GM12875 (cell line): ENCODE measurements around the gene C17orf50.

Experiments
- H3K4me3 ChIP-seq: one replicate; pipeline ENCODE4 v1.5.1; 2011; ENCODE audit warnings: low read depth, low read length, control low read depth
- CTCF ChIP-seq: IDR thresholded peaks from 2 replicates; pipeline ENCODE4 v1.5.1; 2011; ENCODE audit warnings: low read depth, mild to moderate bottlenecking, control low read depth, inconsistent platforms, low read length, moderate library complexity, borderline replicate concordance; ENCODE audit not compliant: insufficient read depth

Gene C17orf50

GRCh38 chr17:35760587-35760986, at the start of gene C17orf50:
TSS of gene C17orf50 (plus strand) at chr17:35760887. CDS start at chr17:35760942, 55 bp downstream.
- H3K4me3 ChIP-seq = no peak within 1 kb of the TSS
- no peak for TF ChIP-seq CTCF

- TF ChIP-seq CTCF = no peak
- H3K4me3 ChIP-seq = no peak overlapping the region
Observed at GRCh38 chr17:35710950-35711349, 49.7 kb upstream of the C17orf50 start.

GRCh38 chr17:35713069-35713728, 47.5 kb upstream of the C17orf50 start:
- TF ChIP-seq CTCF = no peak
- H3K4me3 ChIP-seq = no peak overlapping the region

- TF ChIP-seq CTCF = no peak
- H3K4me3 ChIP-seq = no peak overlapping the region
Observed at GRCh38 chr17:35714988-35715387, 45.7 kb upstream of the C17orf50 start.

- no peak for TF ChIP-seq CTCF
- no peak overlapping the region for H3K4me3 ChIP-seq
Observed at GRCh38 chr17:35715416-35715815, 45.3 kb upstream of the C17orf50 start.

- TF ChIP-seq CTCF = no peak
- no peak overlapping the region for H3K4me3 ChIP-seq
Observed at GRCh38 chr17:35716173-35716572, 44.5 kb upstream of the C17orf50 start.

GRCh38 chr17:35716897-35717465, 43.7 kb upstream of the C17orf50 start:
- H3K4me3 ChIP-seq = no peak overlapping the region
- TF ChIP-seq CTCF = no peak
